ENCODE measurements around the gene SLC8A2. TPM values are rescaled to one million over a fixed set of nuclear protein-coding genes. Genes with fewer than 3 reads are reported as not detected.

SLC8A2 gene
- total RNA-seq, 2 experiments from 2014 or later, result 0.13 to 0.36 TPM

- intact Hi-C loops (cut with micrococcal nuclease; ENCODE audit: unreplicated experiment), result no loop called here
- POLR2A ChIA-PET, result no interaction called here
- CTCF ChIA-PET (ENCODE audit: unreplicated experiment), result no interaction called here
- Histone ChIP-seq H3K4me3 (ENCODE audit: low read depth, low read length, poor library complexity, severe bottlenecking) (no peak overlapping the region), H4K20me1 (ENCODE audit: insufficient read depth, low read length) (no peaks in the 10 kb centered on the region; the same call in 1 of the 2 replicates), H3K4me1 (ENCODE audit: insufficient read depth, low read length, poor library complexity, severe bottlenecking) (peaks cover 5% of the 10 kb centered on the region), H2AFZ (ENCODE audit: low read length) (no peak overlapping the region), H3K79me2 (ENCODE audit: insufficient read depth, low read depth, low read length) (no peaks in the 10 kb centered on the region), H3K27ac (ENCODE audit: low read depth, low read length, poor library complexity, severe bottlenecking) (no peak overlapping the region), H3K9me2 (ENCODE audit: insufficient read depth, low read length) (no peaks in the 10 kb centered on the region), H3K4me2 (ENCODE audit: low read length) (no peak overlapping the region), H3K36me3 (ENCODE audit: insufficient read depth, low read length) (peaks cover 34% of the 10 kb centered on the region; the same call in 1 of the 2 replicates), H3K9me3 (ENCODE audit: low read length) (no peaks in the 10 kb centered on the region)
- no peak for TF ChIP-seq CTCF (conservative IDR thresholded peaks at IDR 0.05; ENCODE audit: low read length)
- TF ChIP-seq EZH2phosphoT487 (IDR thresholded peaks at IDR 0.05; ENCODE audit: borderline replicate concordance, low read depth, low read length), result no peak
- no TSS peak for BruUV-seq (replicated peaks)
- DNase-seq (ENCODE audit: low spot score), result no peak
Measured at GRCh38 chr19:47495478-47496372, 24.0 kb upstream of the SLC8A2 start.

- Histone ChIP-seq H3K4me3 (ENCODE audit: low read depth, low read length, poor library complexity, severe bottlenecking) (no peak overlapping the region), H4K20me1 (ENCODE audit: insufficient read depth, low read length) (no peaks in the 10 kb centered on the region; the same call in 1 of the 2 replicates), H2AFZ (ENCODE audit: low read length) (no peak overlapping the region), H3K4me2 (ENCODE audit: low read length) (no peak overlapping the region), H3K79me2 (ENCODE audit: insufficient read depth, low read depth, low read length) (no peaks in the 10 kb centered on the region), H3K4me1 (ENCODE audit: insufficient read depth, low read length, poor library complexity, severe bottlenecking) (peaks cover 9% of the 10 kb centered on the region), H3K9me2 (ENCODE audit: insufficient read depth, low read length) (no peaks in the 10 kb centered on the region), H3K27ac (ENCODE audit: low read depth, low read length, poor library complexity, severe bottlenecking) (no peak overlapping the region), H3K36me3 (ENCODE audit: insufficient read depth, low read length) (peaks cover 34% of the 10 kb centered on the region; the same call in 1 of the 2 replicates), H3K9me3 (ENCODE audit: low read length) (no peaks in the 10 kb centered on the region)
- ChIA-PET CTCF (ENCODE audit: unreplicated experiment) (no interaction called here), POLR2A (no interaction called here)
- no TSS peak for BruUV-seq (replicated peaks)
- intact Hi-C loops (cut with micrococcal nuclease; ENCODE audit: unreplicated experiment), result no loop called here
- no peak for DNase-seq (ENCODE audit: low spot score)
- TF ChIP-seq CTCF (conservative IDR thresholded peaks at IDR 0.05; ENCODE audit: low read length), result no peak
- no peak for TF ChIP-seq EZH2phosphoT487 (IDR thresholded peaks at IDR 0.05; ENCODE audit: borderline replicate concordance, low read depth, low read length)
Measured at GRCh38 chr19:47494729-47495128, 23.0 kb upstream of the SLC8A2 start.

GRCh38 chr19:47494211-47494547 lies 22.5 kb upstream of the SLC8A2 start:
- no peak for DNase-seq (ENCODE audit: low spot score)
- Histone ChIP-seq H3K4me2 (ENCODE audit: low read length) (no peak overlapping the region), H3K4me3 (ENCODE audit: low read depth, low read length, poor library complexity, severe bottlenecking) (no peak overlapping the region), H3K79me2 (ENCODE audit: insufficient read depth, low read depth, low read length) (no peaks in the 10 kb centered on the region), H4K20me1 (ENCODE audit: insufficient read depth, low read length) (no peaks in the 10 kb centered on the region; the same call in 1 of the 2 replicates), H3K9me3 (ENCODE audit: low read length) (no peaks in the 10 kb centered on the region), H3K9me2 (ENCODE audit: insufficient read depth, low read length) (no peaks in the 10 kb centered on the region), H2AFZ (ENCODE audit: low read length) (no peak overlapping the region), H3K4me1 (ENCODE audit: insufficient read depth, low read length, poor library complexity, severe bottlenecking) (peaks cover 9% of the 10 kb centered on the region), H3K27ac (ENCODE audit: low read depth, low read length, poor library complexity, severe bottlenecking) (no peak overlapping the region), H3K36me3 (ENCODE audit: insufficient read depth, low read length) (peaks cover 33% of the 10 kb centered on the region; the same call in 1 of the 2 replicates)
- BruUV-seq (replicated peaks), result no TSS peak
- POLR2A ChIA-PET, result no interaction called here
- CTCF ChIA-PET (ENCODE audit: unreplicated experiment), result no interaction called here
- TF ChIP-seq EZH2phosphoT487 (IDR thresholded peaks at IDR 0.05; ENCODE audit: borderline replicate concordance, low read depth, low read length), result no peak
- no peak for TF ChIP-seq CTCF (conservative IDR thresholded peaks at IDR 0.05; ENCODE audit: low read length)
- intact Hi-C loops (cut with micrococcal nuclease; ENCODE audit: unreplicated experiment), result no loop called here

Data from OCI-LY7 (cell line).